ENCODE data around the gene WDR38. TPM values are rescaled to one million over a fixed set of nuclear protein-coding genes. Genes with fewer than 3 reads are reported as not detected.

Gene WDR38
- total and polyA plus RNA-seq, 2 donors (not counting 1 experiment from before 2014, with no cell fraction given) = not detected

DNA sequence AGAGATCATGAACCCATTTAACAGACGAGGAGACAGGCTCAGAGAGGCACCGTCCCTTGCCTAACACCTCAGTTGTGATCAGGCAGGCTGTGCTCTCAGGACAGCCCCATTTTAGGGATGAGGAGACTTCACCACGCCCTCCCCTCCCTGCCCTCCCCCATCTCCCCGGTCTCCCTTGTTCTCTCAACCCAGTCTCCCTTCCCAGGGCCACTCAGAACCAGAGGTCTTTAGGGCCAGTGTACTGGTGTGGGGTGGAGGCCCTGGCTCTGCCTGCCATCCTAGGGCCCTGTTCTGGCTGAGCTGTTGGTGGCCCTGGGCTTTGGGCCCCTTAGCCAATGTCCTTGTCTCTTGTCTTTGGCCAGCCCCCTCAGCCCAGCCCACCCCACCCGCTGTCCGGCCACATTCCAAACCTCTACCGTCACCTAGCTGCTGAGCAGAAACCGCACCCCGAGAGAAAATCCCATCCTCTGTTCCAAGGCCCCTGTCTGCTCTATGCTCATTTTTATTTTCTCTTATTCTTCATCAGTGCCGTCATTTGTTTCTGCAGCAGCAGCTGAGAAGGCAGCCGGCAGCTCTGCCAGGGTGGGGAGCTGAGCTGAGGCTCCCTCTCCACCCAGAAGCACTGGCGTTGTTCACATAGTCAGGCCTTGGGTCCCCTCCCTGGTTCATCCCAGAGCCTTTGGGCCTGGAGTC lies 42.5 kb upstream of the WDR38 start:
- no peak overlapping the region for H3K9ac ChIP-seq (ENCODE audit: insufficient read depth, low read length)
- TF ChIP-seq, protein P1, sequence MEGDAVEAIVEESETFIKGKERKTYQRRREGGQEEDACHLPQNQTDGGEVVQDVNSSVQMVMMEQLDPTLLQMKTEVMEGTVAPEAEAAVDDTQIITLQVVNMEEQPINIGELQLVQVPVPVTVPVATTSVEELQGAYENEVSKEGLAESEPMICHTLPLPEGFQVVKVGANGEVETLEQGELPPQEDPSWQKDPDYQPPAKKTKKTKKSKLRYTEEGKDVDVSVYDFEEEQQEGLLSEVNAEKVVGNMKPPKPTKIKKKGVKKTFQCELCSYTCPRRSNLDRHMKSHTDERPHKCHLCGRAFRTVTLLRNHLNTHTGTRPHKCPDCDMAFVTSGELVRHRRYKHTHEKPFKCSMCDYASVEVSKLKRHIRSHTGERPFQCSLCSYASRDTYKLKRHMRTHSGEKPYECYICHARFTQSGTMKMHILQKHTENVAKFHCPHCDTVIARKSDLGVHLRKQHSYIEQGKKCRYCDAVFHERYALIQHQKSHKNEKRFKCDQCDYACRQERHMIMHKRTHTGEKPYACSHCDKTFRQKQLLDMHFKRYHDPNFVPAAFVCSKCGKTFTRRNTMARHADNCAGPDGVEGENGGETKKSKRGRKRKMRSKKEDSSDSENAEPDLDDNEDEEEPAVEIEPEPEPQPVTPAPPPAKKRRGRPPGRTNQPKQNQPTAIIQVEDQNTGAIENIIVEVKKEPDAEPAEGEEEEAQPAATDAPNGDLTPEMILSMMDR (conservative IDR thresholded peaks at IDR 0.05 in 1 of 2, IDR thresholded peaks at IDR 0.05 in 1 of 2; ENCODE audit: low read depth in 1 of 2, low read length in 2 of 2) = no peak
- no peaks in the 10 kb centered on the region for H4K20me1 ChIP-seq (ENCODE audit: control insufficient read depth, extremely low read depth, insufficient read depth, low read length)
- H3K27me3 ChIP-seq (ENCODE audit: control insufficient read depth, insufficient read depth, low read length) = no peaks in the 10 kb centered on the region
- H3K79me2 ChIP-seq (ENCODE audit: control insufficient read depth, insufficient read depth, low read length) = no peaks in the 10 kb centered on the region
- DNase-seq (ENCODE audit: low read depth in 2 of 2) = peak; percentile 79 to 94
- no peak overlapping the region for H3K4me3 ChIP-seq (replicated peaks in 1 of 4; ENCODE audit: control extremely low read depth in 1 of 4, insufficient read depth in 1 of 4, low read depth in 3 of 4, low read length in 4 of 4)
- peak overlapping the region; percentile 4 for H3K4me2 ChIP-seq (ENCODE audit: extremely low read depth, insufficient read depth, low read length)
- H3K4me1 ChIP-seq (ENCODE audit: control insufficient read depth, extremely low read depth, insufficient read depth, low read length) = peaks cover 14% of the 10 kb centered on the region
- H3K36me3 ChIP-seq (ENCODE audit: control insufficient read depth, insufficient read depth, low read length) = no peaks in the 10 kb centered on the region
- H2AFZ ChIP-seq (ENCODE audit: low read length) = peak overlapping the region; percentile 30
- H3K27ac ChIP-seq (ENCODE audit: insufficient read depth, low read length) = peak overlapping the region; percentile 80
- H3K9me3 ChIP-seq (ENCODE audit: control insufficient read depth, insufficient read depth, low read depth, low read length) = no peaks in the 10 kb centered on the region

DNA sequence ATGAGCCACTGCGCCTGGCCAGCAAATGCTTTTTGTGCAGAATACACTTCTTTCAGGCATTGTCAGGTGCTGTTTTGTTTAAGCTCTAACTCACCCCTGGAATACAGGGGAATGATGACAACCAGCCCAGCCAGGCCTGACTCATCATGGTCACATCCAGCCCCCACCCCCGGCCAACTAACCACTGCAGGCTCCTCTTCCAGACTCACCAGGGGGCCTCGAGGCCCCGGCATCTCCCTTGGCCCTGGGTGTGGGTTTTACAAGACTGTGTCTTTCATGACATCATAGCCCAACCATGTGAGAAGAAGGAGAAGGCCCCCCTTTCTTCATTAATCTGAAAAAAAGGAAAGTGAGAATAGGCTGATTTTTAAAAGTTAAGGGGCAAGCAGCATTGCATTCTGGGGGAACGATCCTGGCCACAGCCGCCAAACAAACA lies 40.8 kb upstream of the WDR38 start:
- H4K20me1 ChIP-seq (ENCODE audit: control insufficient read depth, extremely low read depth, insufficient read depth, low read length) = no peaks in the 10 kb centered on the region
- H3K4me2 ChIP-seq (ENCODE audit: extremely low read depth, insufficient read depth, low read length) = peak overlapping the region; percentile 4
- H3K79me2 ChIP-seq (ENCODE audit: control insufficient read depth, insufficient read depth, low read length) = no peaks in the 10 kb centered on the region
- H3K4me3 ChIP-seq (replicated peaks in 1 of 4; ENCODE audit: control extremely low read depth in 1 of 4, insufficient read depth in 1 of 4, low read depth in 3 of 4, low read length in 4 of 4) = no peak overlapping the region
- no peaks in the 10 kb centered on the region for H3K9me3 ChIP-seq (ENCODE audit: control insufficient read depth, insufficient read depth, low read depth, low read length)
- no peak for TF ChIP-seq EZH2 (IDR thresholded peaks at IDR 0.05; ENCODE audit: low read length, missing control alignments)
- TF ChIP-seq, protein P1 (conservative IDR thresholded peaks at IDR 0.05 in 1 of 2, IDR thresholded peaks at IDR 0.05 in 1 of 2; ENCODE audit: low read depth in 1 of 2, low read length in 2 of 2) = peak; percentile 6 to 16
- H3K27me3 ChIP-seq (ENCODE audit: control insufficient read depth, insufficient read depth, low read length) = no peaks in the 10 kb centered on the region
- H3K27ac ChIP-seq (ENCODE audit: insufficient read depth, low read length) = no peak overlapping the region
- no peaks in the 10 kb centered on the region for H3K36me3 ChIP-seq (ENCODE audit: control insufficient read depth, insufficient read depth, low read length)
- H2AFZ ChIP-seq (ENCODE audit: low read length) = no peak overlapping the region
- peaks cover 14% of the 10 kb centered on the region for H3K4me1 ChIP-seq (ENCODE audit: control insufficient read depth, extremely low read depth, insufficient read depth, low read length)
- peak; percentile 95 to 100 for DNase-seq (ENCODE audit: low read depth in 2 of 2)
- no peak overlapping the region for H3K9ac ChIP-seq (ENCODE audit: insufficient read depth, low read length)

GRCh38 chr9:124813041-124813440 lies 40.2 kb upstream of the WDR38 start:
- H3K79me2 ChIP-seq (ENCODE audit: control insufficient read depth, insufficient read depth, low read length) = no peaks in the 10 kb centered on the region
- no peaks in the 10 kb centered on the region for H3K27me3 ChIP-seq (ENCODE audit: control insufficient read depth, insufficient read depth, low read length)
- H3K27ac ChIP-seq (ENCODE audit: insufficient read depth, low read length) = no peak overlapping the region
- no peaks in the 10 kb centered on the region for H4K20me1 ChIP-seq (ENCODE audit: control insufficient read depth, extremely low read depth, insufficient read depth, low read length)
- H3K36me3 ChIP-seq (ENCODE audit: control insufficient read depth, insufficient read depth, low read length) = no peaks in the 10 kb centered on the region
- TF ChIP-seq, protein P1 (conservative IDR thresholded peaks at IDR 0.05 in 1 of 2, IDR thresholded peaks at IDR 0.05 in 1 of 2; ENCODE audit: low read depth in 1 of 2, low read length in 2 of 2) = no peak
- no peak for TF ChIP-seq EZH2 (IDR thresholded peaks at IDR 0.05; ENCODE audit: low read length, missing control alignments)
- H3K9me3 ChIP-seq (ENCODE audit: control insufficient read depth, insufficient read depth, low read depth, low read length) = no peaks in the 10 kb centered on the region
- no peak for DNase-seq (ENCODE audit: low read depth in 2 of 2)
- peaks cover 14% of the 10 kb centered on the region for H3K4me1 ChIP-seq (ENCODE audit: control insufficient read depth, extremely low read depth, insufficient read depth, low read length)
- peak overlapping the region; percentile 4 for H3K4me2 ChIP-seq (ENCODE audit: extremely low read depth, insufficient read depth, low read length)
- H3K9ac ChIP-seq (ENCODE audit: insufficient read depth, low read length) = no peak overlapping the region
- H2AFZ ChIP-seq (ENCODE audit: low read length) = no peak overlapping the region
- H3K4me3 ChIP-seq (replicated peaks in 1 of 4; ENCODE audit: control extremely low read depth in 1 of 4, insufficient read depth in 1 of 4, low read depth in 3 of 4, low read length in 4 of 4) = no peak overlapping the region
